SK-N-SH (cell line): ENCODE measurements around the gene TBC1D1. TPM values are rescaled to one million over a fixed set of nuclear protein-coding genes. Genes with fewer than 3 reads are reported as not detected.

ENCODE experiments used
- CTCF ChIA-PET: fragments of 300-600, 350-600 bp; formaldehyde crosslinking; extraction: SDS; loops from one replicate; lab custom pipeline; 2021; lab: Yijun Ruan, JAX
- POLR2A ChIA-PET: fragments of 350-600 bp; sonication (Branson Sonifier 250); formaldehyde crosslinking; extraction: SDS; loops from one replicate; lab custom pipeline; 2020; ENCODE audit warnings: antibody characterized with exemption, inconsistent platforms; lab: Yijun Ruan, JAX
- DNase-seq: peaks from one replicate; pipeline ENCODE4 v3.0.0; 2012
- H2AFZ ChIP-seq: fragments of 200-600 bp; sonication (generic); 2 replicates; pipeline ENCODE4 v1.8.1; 2016; ENCODE audit warnings: antibody characterized with exemption, mild to moderate bottlenecking, low read depth
- H3F3A ChIP-seq: fragments of 200-600 bp; sonication (generic); replicated peaks from 2 replicates; pipeline ENCODE3; 2016; ENCODE audit warnings: antibody characterized with exemption, mild to moderate bottlenecking; ENCODE audit not compliant: insufficient read depth
- H3K27ac ChIP-seq, 2 experiments: fragments of 200-500 bp in 1 of 2; fragments of 200-600 bp in 1 of 2; sonication (Bioruptor generic) in 1 of 2; sonication (generic), shearing (Covaris generic) in 1 of 2; 2 replicates each; pipeline versions ENCODE4 v1.5.1 to v1.6.1; 2014 to 2016; ENCODE audit warnings: low read depth in 2 of 2, inconsistent platforms in 1 of 2, low read length in 1 of 2, mild to moderate bottlenecking in 1 of 2, mixed read lengths in 1 of 2
- H3K27me3 ChIP-seq: fragments of 200-600 bp; sonication (generic), shearing (Covaris generic); 2 replicates; pipeline ENCODE4 v1.6.1; 2016; ENCODE audit warnings: mixed run types; ENCODE audit not compliant: insufficient read depth
- H3K36me3 ChIP-seq, 2 experiments: fragments of 200-500 bp in 1 of 2; fragments of 200-600 bp in 1 of 2; sonication (Bioruptor generic) in 1 of 2; sonication (generic) in 1 of 2; replicated peaks in 1 of 2; 2 replicates each; pipeline versions ENCODE3 to v1.5.1; 2014 to 2016; ENCODE audit warnings: low read length in 1 of 2, mild to moderate bottlenecking in 1 of 2; ENCODE audit not compliant: insufficient read depth in 2 of 2, control insufficient read depth in 1 of 2
- H3K4me1 ChIP-seq, 2 experiments: fragments of 200-500 bp in 1 of 2; fragments of 200-600 bp in 1 of 2; sonication (Bioruptor generic) in 1 of 2; sonication (generic), shearing (Covaris generic) in 1 of 2; 2 replicates each; pipeline versions ENCODE4 v1.5.1 to v1.6.1; 2014 to 2016; ENCODE audit warnings: low read depth in 1 of 2, low read length in 1 of 2, mixed run types in 1 of 2; ENCODE audit not compliant: insufficient read depth in 2 of 2, control insufficient read depth in 1 of 2
- H3K4me2 ChIP-seq: fragments of 200-600 bp; sonication (generic), shearing (Covaris generic); 2 replicates; pipeline ENCODE4 v1.6.1; 2017; ENCODE audit warnings: mixed run types
- H3K4me3 ChIP-seq, 2 experiments: fragments of 200-500 bp in 1 of 2; fragments of 200-600 bp in 1 of 2; sonication (Bioruptor generic) in 1 of 2; sonication (generic), shearing (Covaris generic) in 1 of 2; 2 replicates each; pipeline versions ENCODE4 v1.5.1 to v1.8.1; 2014 to 2016; ENCODE audit warnings: low read depth in 2 of 2, inconsistent platforms in 1 of 2, low read length in 1 of 2, mild to moderate bottlenecking in 1 of 2, mixed read lengths in 1 of 2, moderate library complexity in 1 of 2
- H3K79me2 ChIP-seq: fragments of 200-600 bp; sonication (generic); 2 replicates; pipeline ENCODE4 v1.8.1; 2017; ENCODE audit warnings: mild to moderate bottlenecking; ENCODE audit not compliant: insufficient read depth
- H3K9ac ChIP-seq: fragments of 200-600 bp; sonication (generic); 2 replicates; pipeline ENCODE4 v1.6.1; 2017; ENCODE audit warnings: mixed run types
- H3K9me2 ChIP-seq: fragments of 200-600 bp; sonication (generic); 2 replicates; pipeline ENCODE4 v1.6.1; 2017; ENCODE audit warnings: mixed run types
- H3K9me3 ChIP-seq: fragments of 200-600 bp; sonication (generic); 2 replicates; pipeline ENCODE4 v1.6.1; 2017; ENCODE audit warnings: mixed run types, mild to moderate bottlenecking, moderate library complexity
- H4K20me1 ChIP-seq: fragments of 200-600 bp; sonication (generic); 2 replicates; pipeline ENCODE4 v1.6.1; 2017; ENCODE audit warnings: mild to moderate bottlenecking, mixed run types; ENCODE audit not compliant: insufficient read depth
- EP300 ChIP-seq, 2 experiments: IDR thresholded peaks; 2 replicates each; pipeline versions ENCODE4 v1.4.0 to v1.6.1; 2012; ENCODE audit warnings: borderline replicate concordance in 1 of 2, low read depth in 1 of 2, low read length in 1 of 2
- GATA2 ChIP-seq: sonication (generic); formaldehyde crosslinking; IDR thresholded peaks from 2 replicates; pipeline ENCODE4 v1.5.0; 2020; ENCODE audit warnings: mild to moderate bottlenecking, missing genetic modification reagents
- IRF3 ChIP-seq: fragments of 150-350 bp; IDR thresholded peaks from 2 replicates; pipeline ENCODE4 v1.6.1; 2016; ENCODE audit warnings: mild to moderate bottlenecking, low read depth, low read length
- JUND ChIP-seq: IDR thresholded peaks from 2 replicates; pipeline ENCODE4 v1.4.0; 2012
- MEF2A ChIP-seq: IDR thresholded peaks from 2 replicates; pipeline ENCODE4 v1.4.0; 2012; ENCODE audit warnings: low read depth, borderline replicate concordance
- MXI1 ChIP-seq: IDR thresholded peaks from 2 replicates; pipeline ENCODE4 v1.6.1; 2012; ENCODE audit warnings: mild to moderate bottlenecking, low read depth, low read length, improper control_type of control experiment
- NFIC ChIP-seq: IDR thresholded peaks from 2 replicates; pipeline ENCODE4 v1.4.0; 2012; ENCODE audit warnings: borderline replicate concordance
- NRF1 ChIP-seq: IDR thresholded peaks from 2 replicates; pipeline ENCODE4 v1.6.1; 2012; ENCODE audit warnings: low read depth, mild to moderate bottlenecking, low read length
- RCOR1 ChIP-seq: fragments of 150-350 bp; IDR thresholded peaks from 2 replicates; pipeline ENCODE4 v1.6.1; 2017; ENCODE audit warnings: antibody characterized with exemption, low read length
- REST ChIP-seq: IDR thresholded peaks from 2 replicates; pipeline ENCODE4 v1.6.1; 2012; ENCODE audit warnings: mild to moderate bottlenecking, low read depth, low read length, moderate library complexity
- RFX5 ChIP-seq: IDR thresholded peaks from 2 replicates; pipeline ENCODE4 v1.6.1; 2012; ENCODE audit warnings: mild to moderate bottlenecking, improper control_type of control experiment, low read length
- SIN3A ChIP-seq: IDR thresholded peaks from 2 replicates; pipeline ENCODE4 v1.6.1; 2012; ENCODE audit warnings: low read depth, mild to moderate bottlenecking, low read length, moderate library complexity, borderline replicate concordance
- SMC3 ChIP-seq: IDR thresholded peaks from 2 replicates; pipeline ENCODE4 v1.6.1; 2012; ENCODE audit warnings: low read depth, low read length, improper control_type of control experiment
- TCF12 ChIP-seq: IDR thresholded peaks from 2 replicates; pipeline ENCODE4 v1.4.0; 2012
- YY1 ChIP-seq: IDR thresholded peaks from 2 replicates; pipeline ENCODE4 v1.4.0; 2012; ENCODE audit warnings: low read depth, mild to moderate bottlenecking
- ZBTB33 ChIP-seq: IDR thresholded peaks from 2 replicates; pipeline ENCODE4 v1.4.0; 2012; ENCODE audit warnings: low read depth, borderline replicate concordance
- WGBS: methylation state at CpG from one replicate; pipeline ENCODE4 v1.1.6; 2017; ENCODE audit warnings: low lambda C conversion rate; 5-methylcytosine and 5-hydroxymethylcytosine counted together
- polyA plus RNA-seq, 3 experiments: library from polyadenylated mRNA; depleted of rRNA; stranded (reverse); fragments of >200 nt; gene quantifications; 2 replicates each; pipeline ENCODE4 v1.2.3, GENCODE V29; 2012

TBC1D1 gene
- polyA plus RNA-seq, 1 of the 3 experiments (the other 2 are of a cell fraction): 29.8 TPM

- Histone ChIP-seq H3K27ac (no peak overlapping the region), H3K4me3 (no peak overlapping the region), H3K36me3 (peaks cover 6 to 10% of the 10 kb centered on the region in 2 experiments), H3K27me3 (no peaks in the 10 kb centered on the region), H3K4me2 (no peak overlapping the region), H3K79me2 (no peaks in the 10 kb centered on the region), H3K9ac (no peak overlapping the region), H3K4me1 (peaks cover 11 to 12% of the 10 kb centered on the region in 2 experiments; a peak in 3 of 4 replicates), H2AFZ (no peak overlapping the region), H4K20me1 (no peaks in the 10 kb centered on the region), H3F3A (peaks cover 15% of the 10 kb centered on the region), H3K9me3 (no peaks in the 10 kb centered on the region), H3K9me2 (no peaks in the 10 kb centered on the region)
- DNase-seq: no peak
- ChIA-PET POLR2A (no interaction called here), CTCF (interaction anchor here (0.6 to 3.3 kb wide), 5 partner anchors 27 to 636 kb away, joined by 3 to 8 read pairs (median 4); no protein-coding TSS in a partner anchor)
- WGBS: 98% methylated on average over 8 of the region's 8 CpGs
- TF ChIP-seq TCF12 (no peak), SMC3 (no peak), YY1 (no peak), RCOR1 (no peak), MEF2A (no peak), ZBTB33 (no peak), REST (no peak), MXI1 (no peak), JUND (no peak), IRF3 (no peak), NRF1 (no peak), NFIC (no peak), EP300 (IDR thresholded peaks at IDR 0.05; ENCODE audit: borderline replicate concordance in 1 of 2, low read depth in 1 of 2, low read length in 1 of 2) (no peak), SIN3A (no peak), RFX5 (no peak), GATA2 (CRISPR knock-in tag) (no peak)
These were observed 204.8 kb downstream of the TBC1D1 start for GRCh38 chr4:38095691-38096090.
